ENCODE data around the gene APEH.
"Not testable (repeated sequence)": the region's sequence is repeated elsewhere in the genome, so short reads cannot be mapped to it uniquely, and the experiment has no call there.

The APEH gene

GRCh38 chr3:49670940-49671290 lies 3.2 kb upstream of the APEH start:
- DNase-seq: no peak

DNA sequence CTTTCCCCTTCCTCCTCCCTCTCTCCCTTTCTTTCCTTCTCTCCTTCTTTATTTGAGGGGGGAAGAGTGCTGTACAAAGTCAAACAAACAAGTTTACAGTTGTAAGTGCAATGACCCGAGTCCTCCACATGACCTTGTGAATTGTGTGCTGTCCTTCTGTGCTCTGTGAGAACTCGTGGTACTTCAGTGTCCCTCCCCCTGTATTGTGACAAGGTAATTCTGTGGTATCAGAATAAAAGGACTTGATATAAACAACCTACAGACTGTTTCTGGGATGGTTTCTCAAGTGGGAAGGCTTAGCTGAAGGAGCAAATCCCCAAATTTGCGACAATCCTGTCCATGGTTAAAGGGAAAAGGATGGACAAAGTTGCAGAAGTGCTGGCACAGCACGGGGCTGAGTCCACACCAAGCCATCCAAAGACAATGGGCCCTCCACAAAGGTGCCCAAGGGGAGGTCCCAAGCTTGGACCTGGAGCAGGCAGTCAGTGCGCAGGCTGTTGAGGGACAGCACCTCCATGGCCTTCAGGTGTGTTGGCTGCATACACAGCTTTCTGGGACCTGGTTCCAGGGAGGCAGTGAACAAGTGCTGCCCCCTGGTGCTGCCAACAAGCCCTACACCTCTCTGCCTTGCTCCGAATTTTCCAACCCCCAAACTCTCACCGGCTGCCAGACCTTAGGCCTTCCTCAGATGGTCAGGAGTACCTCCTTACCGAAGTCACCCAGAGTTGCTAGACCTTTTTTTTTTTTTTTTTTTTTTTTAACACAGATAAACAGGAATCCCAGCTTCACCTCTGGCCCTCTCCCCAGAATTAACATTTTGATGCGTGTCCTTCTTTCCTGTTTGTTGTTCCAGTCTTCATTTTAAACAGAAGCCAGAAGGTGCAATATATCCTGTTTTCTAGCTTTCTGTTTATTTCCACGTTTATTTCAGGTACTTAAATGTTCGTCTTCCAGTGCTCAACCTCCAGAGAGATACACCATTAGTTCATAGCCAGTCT lies 2.6 kb upstream of the APEH start:
- DNase-seq: peak; percentile 71

DNA sequence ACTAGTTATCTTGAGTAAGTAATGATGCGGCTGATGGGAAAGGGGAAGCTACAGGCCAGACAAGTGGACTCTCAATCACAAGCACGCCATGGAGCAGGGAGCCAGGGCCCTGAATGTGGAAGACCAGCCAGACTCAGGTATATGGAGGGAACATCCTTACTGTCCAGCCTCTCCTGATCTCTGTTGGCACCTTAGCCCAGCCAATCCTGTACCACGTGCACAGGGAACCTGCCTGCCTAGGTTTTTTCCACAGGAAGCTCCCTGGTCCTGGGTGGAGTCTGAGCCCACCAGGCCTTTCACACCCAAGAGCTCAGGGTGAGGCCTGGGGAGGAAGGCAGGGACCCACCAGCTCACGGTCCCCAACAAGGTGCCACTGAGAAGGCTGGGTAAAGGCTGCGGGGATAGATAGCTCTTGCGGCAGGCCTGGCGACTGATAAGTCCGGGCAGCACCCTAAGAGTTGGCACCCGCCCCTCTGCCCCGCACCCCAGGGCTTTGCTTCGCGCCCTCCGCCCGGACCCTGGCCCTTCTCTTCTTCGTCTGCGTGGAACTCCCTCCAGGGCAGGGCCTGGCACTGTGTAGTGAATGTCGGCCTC lies 933 bp upstream of the APEH start:
- no peak for DNase-seq

- no peak for DNase-seq
These were observed 389 bp downstream of the APEH start for GRCh38 chr3:49674497-49674983.

DNA sequence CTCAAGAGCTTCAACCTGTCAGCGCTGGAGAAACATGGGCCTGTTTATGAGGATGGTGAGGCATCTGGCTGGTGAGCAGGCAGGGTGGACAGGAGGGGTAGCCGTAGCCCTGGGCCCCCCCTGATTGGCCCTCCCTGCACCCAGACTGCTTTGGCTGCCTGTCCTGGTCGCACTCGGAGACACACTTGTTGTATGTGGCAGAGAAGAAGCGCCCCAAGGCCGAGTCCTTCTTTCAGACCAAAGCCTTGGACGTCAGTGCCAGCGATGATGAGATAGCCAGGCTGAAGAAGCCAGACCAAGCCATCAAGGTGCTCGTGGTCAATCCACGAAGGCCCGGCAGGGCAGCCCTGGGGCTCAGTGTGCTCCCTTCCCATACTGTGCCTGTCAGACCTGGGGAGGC lies 1.8 kb downstream of the APEH start:
- no peak for DNase-seq

GRCh38 chr3:49680493-49681231 lies 6.5 kb downstream of the APEH start:
- DNase-seq: no peak

DNA sequence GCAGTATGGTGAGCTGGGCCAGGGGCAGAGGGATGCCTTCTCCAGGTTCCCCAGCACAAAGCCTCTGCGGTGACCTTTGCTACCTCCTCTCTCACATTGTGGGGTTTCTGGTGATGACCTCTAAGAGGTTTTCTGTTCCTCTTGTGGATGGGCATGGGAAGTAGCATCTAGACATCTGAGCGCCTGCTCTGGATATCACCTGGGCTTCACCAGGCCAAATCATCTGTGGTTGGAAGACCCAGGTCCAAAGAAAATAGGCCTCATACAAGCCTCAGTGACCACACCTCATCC lies 7.0 kb downstream of the APEH start:
- no peak for DNase-seq

DNA sequence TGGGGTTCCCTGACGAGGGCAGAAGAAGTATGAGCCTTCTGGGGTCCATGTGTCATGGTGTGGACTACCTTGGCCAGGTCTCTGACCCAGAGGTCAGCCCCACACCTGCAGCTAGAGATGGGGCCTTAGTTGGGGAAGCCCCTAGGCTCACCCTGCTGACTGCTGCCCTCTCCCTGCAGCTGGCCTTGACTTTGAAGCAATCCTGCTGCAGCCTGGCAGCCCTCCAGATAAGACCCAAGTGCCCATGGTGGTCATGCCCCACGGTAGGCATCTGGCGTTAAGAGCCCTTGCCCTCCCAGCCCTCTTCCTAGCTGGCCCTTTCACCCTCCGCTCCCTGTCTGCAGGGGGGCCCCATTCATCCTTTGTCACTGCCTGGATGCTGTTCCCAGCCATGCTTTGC lies 7.4 kb downstream of the APEH start:
- no peak for DNase-seq

DNA sequence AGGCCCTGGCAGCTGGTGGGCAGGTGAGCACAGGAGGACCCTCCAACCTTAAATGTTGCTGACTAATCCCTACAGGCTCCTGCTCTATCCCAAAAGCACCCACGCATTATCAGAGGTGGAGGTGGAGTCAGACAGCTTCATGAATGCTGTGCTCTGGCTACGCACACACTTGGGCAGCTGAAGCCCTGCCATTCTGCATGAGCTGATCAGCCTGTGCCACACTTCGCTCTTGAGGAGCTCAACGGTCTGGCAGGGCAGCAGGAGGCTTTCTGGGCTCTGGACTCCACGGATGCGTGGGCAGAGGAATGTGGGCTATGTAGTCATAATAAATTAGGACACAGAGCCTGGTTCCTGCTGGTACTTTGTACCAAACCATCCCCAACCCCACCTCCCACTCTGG lies 9.0 kb downstream of the APEH start:
- no peak for DNase-seq

GRCh38 chr3:49684453-49684852 lies 10.3 kb downstream of the APEH start:
- not testable (repeated sequence) for DNase-seq

DNA sequence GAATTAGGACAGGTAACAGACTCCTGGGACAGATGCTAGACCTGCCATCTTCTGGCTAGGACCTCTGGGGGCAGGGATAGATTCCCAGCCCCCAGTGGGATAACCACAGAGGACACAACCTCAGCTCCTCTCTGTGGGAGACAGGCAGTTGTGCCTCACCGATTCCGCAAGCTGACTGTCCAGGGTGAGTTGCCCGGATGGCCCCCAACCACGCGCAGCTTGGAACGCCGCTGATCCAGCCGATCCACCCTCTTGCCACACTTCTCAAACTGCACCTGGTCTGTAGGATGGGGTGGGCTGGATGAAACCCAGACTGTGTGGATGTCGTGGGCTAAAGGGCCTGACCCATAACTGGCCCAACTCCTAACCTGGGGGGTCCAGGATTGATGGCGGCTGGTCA lies 11.0 kb downstream of the APEH start:
- not testable (repeated sequence) for DNase-seq

GRCh38 chr3:49685846-49686245 lies 11.7 kb downstream of the APEH start:
- not testable (repeated sequence) for DNase-seq

GRCh38 chr3:49686346-49686745 lies 12.2 kb downstream of the APEH start:
- not testable (repeated sequence) for DNase-seq

- not testable (repeated sequence) for DNase-seq
These were observed 12.7 kb downstream of the APEH start for GRCh38 chr3:49686769-49687423.

- not testable (repeated sequence) for DNase-seq
These were observed 13.3 kb downstream of the APEH start for GRCh38 chr3:49687424-49687795.

DNA sequence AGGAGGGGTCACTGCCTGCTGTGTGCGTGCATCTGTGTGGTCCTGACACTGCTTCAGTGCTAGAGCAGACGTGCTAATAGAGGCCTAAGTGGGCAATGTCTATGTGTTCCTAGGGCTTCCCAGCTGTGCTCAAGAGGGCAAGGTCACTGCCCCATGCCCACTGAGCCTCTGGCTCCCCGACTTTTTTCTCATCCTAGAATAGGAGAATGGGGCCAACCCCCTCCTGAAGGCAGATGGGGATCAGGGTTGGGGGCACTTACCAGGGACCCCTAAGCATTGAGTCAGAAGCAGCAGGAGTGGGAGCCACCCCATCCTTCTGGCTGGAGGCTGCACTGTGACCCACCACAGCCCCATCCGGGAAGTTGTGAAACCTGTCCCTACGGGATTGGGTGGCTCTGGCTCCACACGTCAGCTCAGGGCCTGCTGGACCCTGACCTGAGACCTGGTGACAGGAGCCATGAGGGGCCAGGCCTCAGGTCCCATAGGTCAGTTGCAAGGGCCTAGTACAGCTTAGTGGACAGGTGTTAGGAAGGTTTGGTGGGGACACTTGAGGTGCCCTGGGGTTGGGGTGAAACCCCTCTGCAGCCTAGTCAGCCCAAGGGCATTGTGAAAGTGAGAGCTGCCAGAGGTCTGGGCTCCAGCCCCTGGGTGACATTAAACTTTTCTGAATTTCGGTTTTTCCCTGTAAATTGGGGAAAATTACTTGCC lies 14.3 kb downstream of the APEH start:
- DNase-seq: not testable (repeated sequence)

DNA sequence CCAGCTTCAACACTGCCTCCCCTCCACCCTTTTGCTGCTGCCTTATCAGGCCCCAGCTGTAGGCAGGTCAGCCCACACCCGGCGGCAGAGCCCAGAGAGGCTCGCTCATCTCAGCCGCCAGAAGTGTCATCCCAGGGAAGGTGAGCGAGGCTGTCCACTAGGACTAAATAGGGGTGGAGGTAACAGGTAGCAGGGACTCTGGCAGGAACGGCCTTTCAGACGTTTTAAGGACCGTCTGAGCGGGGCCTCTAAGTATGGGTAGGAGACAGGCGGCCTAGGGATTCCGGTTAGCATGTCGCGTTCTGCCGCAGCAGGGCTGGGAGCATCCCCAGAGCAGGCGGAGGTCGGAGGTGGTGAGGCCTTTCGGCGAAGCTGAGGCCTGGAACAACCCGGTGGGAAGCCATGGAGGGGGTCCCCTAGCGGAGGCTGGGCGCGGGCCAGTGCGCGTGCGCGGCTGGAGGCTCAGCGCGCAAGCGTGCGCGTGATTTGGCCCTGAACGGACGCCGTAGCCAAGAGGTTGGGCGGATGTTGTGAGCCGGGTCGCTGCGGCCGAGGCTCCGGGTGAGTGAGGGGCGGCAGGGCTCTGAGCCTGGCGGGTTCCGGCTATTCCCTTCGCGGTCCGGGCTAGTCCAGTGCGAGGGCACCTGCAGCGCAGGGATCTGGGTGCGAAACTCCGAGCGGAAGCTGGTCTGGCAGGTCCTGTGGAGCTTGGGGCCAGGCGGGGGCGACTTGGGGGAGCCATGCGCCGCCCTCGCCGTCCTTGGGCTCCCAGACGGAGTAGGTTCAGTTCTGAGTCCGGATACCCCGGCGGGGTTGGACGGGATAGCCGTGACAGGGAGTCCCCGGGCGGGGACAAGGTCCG lies 15.1 kb downstream of the APEH start, which contains the start of the genes MST1 and RNF123:
TSS of gene MST1 (minus strand) at position 429 of the 862 bp plus-strand sequence. CDS start 783 bp downstream, outside the sequence.
TSS of gene RNF123 (plus strand) at position 512 of the 862 bp plus-strand sequence. CDS start 1,609 bp downstream, outside the sequence.
- DNase-seq: peak; percentile 94

GRCh38 chr3:49689908-49690624 lies 15.9 kb downstream of the APEH start:
- not testable (repeated sequence) for DNase-seq

GRCh38 chr3:49690856-49691255 lies 16.7 kb downstream of the APEH start:
- not testable (repeated sequence) for DNase-seq

DNA sequence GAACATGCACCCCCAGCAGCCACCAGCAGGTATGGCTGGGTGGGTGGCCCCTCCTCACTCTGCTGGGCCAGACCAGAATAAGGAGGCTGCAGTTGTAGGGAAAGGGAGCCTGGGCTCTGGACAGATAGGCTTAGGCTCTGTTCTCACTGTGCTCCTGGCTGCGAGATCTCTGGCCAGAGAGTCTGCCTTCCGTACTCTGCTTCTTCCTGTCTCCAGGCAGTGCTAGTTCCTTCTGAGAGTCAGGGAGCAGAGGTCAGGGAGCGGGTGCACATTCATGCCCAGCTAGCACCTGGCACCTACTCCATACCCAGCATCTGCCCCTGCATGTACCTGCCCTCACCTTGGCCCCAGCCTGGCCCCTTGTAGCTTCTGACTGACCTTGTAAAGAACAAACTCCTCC lies 17.3 kb downstream of the APEH start:
- not testable (repeated sequence) for DNase-seq

Measured in left hindlimb (tissue), 1 donor.